Thyroid gland (tissue), 4 donors: ENCODE measurements around the gene PDCD2L.

Source experiments
- POLR2A ChIP-seq, 2 donors: fragments of 450-650 bp; IDR thresholded peaks; one replicate each; pipeline ENCODE4 v1.6.1; 2017; ENCODE audit warnings: antibody characterized with exemption in 2 of 2, mild to moderate bottlenecking in 2 of 2, moderate library complexity in 1 of 2
- TF ChIP-seq, protein P1 (sequence below), 6 experiments: fragments of 200-600 bp in 3 of 6; fragments of 450-650 bp in 3 of 6; sonication (generic) in 3 of 6; IDR thresholded peaks; one replicate each; pipeline ENCODE4 v1.5.1; 2016 to 2019; ENCODE audit warnings: antibody characterized with exemption in 6 of 6, mild to moderate bottlenecking in 2 of 6, inconsistent platforms in 1 of 6, moderate library complexity in 1 of 6

- TF ChIP-seq, protein P1, sequence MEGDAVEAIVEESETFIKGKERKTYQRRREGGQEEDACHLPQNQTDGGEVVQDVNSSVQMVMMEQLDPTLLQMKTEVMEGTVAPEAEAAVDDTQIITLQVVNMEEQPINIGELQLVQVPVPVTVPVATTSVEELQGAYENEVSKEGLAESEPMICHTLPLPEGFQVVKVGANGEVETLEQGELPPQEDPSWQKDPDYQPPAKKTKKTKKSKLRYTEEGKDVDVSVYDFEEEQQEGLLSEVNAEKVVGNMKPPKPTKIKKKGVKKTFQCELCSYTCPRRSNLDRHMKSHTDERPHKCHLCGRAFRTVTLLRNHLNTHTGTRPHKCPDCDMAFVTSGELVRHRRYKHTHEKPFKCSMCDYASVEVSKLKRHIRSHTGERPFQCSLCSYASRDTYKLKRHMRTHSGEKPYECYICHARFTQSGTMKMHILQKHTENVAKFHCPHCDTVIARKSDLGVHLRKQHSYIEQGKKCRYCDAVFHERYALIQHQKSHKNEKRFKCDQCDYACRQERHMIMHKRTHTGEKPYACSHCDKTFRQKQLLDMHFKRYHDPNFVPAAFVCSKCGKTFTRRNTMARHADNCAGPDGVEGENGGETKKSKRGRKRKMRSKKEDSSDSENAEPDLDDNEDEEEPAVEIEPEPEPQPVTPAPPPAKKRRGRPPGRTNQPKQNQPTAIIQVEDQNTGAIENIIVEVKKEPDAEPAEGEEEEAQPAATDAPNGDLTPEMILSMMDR (IDR thresholded peaks at IDR 0.05), result no peak
- TF ChIP-seq POLR2A (IDR thresholded peaks at IDR 0.05), result no peak
Observed at GRCh38 chr19:34399886-34400285, 4.3 kb upstream of the PDCD2L start.
